Epithelial cell of prostate (primary cell): ENCODE data around the gene PRAMEF12.
"Not testable (repeated sequence)": the region's sequence is repeated elsewhere in the genome, so short reads cannot be mapped to it uniquely, and the experiment has no call there.

Experiments used
- DNase-seq: peaks from one replicate; pipeline ENCODE4 v3.0.0-alpha.2; 2011; ENCODE audit warnings: low read depth, low spot score
- H3K27ac ChIP-seq: fragments of 450-650 bp; 2 replicates; pipeline ENCODE4 v1.5.1; 2017; ENCODE audit warnings: mild to moderate bottlenecking

PRAMEF12 gene

GRCh38 chr1:12769976-12770505 is 3.5 kb upstream of the PRAMEF12 start:
- DNase-seq = no peak
- H3K27ac ChIP-seq = no peak overlapping the region

GRCh38 chr1:12770620-12771019 is 2.9 kb upstream of the PRAMEF12 start:
- H3K27ac ChIP-seq = no peak overlapping the region
- no peak for DNase-seq

DNA sequence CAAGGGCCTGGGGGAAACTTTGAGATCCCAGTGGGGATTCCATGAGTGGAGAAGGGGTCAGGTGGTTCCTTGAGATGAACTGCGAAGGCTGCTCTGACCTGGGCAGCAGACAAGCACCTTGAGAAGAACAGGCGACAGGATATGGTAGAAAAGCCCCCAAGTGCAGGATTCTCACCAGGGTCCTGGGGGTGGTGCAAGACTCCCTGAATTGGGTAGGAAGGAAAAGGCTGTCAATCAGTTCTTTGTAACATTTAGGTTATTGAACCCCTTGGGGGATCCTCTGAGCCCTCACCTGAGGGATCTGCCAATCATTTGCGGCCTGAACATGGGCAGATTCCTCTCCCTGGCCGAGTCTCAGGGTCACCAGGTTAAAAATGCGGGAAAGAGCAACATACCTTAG is 2.4 kb upstream of the PRAMEF12 start:
- no peak for DNase-seq
- H3K27ac ChIP-seq = no peak overlapping the region

GRCh38 chr1:12772520-12772919 is 1.0 kb upstream of the PRAMEF12 start:
- no peak for DNase-seq
- H3K27ac ChIP-seq = no peak overlapping the region

- DNase-seq = no peak
- H3K27ac ChIP-seq = no peak overlapping the region
These were observed 1.3 kb downstream of the PRAMEF12 start for GRCh38 chr1:12774801-12775345.

DNA sequence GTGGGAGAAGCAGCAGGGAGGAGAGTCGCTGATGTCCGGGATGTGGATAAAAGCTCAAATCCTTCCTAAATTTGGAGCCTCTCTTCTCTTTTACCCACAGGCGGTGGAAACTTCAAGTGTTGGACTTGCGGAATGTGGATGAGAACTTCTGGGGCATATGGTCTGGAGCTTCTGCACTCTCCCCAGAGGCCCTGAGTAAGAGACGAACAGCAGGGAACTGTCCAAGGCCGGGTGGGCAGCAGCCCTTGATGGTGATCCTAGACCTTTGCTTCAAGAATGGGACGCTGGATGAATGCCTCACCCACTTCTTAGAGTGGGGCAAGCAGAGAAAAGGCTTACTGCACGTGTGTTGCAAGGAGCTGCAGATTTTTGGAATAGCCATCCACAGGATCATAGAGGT is 1.9 kb downstream of the PRAMEF12 start:
- DNase-seq = no peak
- H3K27ac ChIP-seq = no peak overlapping the region

DNA sequence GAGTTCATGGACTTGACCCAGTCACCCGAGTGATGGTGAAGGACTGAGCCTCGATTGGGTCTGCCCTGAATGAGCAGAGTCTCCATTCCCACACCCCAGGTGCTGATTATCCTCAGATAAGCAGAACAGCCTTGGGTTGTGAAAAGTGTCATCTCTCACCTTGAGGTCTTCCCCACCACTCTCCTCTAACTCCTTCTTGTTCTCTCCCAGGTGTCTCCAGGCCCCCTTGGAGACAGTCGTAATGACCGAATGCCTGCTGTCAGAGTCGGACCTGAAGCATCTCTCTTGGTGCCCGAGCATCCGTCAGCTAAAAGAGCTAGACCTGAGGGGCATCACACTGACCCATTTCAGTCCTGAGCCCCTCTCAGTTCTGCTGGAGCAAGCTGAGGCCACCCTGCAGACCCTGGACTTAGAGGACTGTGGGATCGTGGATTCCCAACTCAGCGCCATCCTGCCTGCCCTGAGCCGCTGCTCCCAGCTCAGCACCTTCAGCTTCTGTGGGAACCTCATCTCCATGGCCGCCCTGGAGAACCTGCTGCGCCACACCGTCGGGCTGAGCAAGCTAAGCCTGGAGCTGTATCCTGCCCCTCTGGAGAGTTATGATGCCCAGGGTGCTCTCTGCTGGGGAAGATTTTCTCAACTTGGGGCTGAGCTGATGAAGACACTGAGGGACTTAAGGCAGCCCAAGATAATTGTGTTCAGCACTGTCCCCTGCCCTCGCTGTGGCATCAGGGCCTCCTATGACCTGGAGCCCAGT is 3.4 kb downstream of the PRAMEF12 start:
- no peak for DNase-seq
- no peak overlapping the region for H3K27ac ChIP-seq

- H3K27ac ChIP-seq = no peak overlapping the region
- DNase-seq = no peak
These were observed 4.5 kb downstream of the PRAMEF12 start for GRCh38 chr1:12778061-12778460.

DNA sequence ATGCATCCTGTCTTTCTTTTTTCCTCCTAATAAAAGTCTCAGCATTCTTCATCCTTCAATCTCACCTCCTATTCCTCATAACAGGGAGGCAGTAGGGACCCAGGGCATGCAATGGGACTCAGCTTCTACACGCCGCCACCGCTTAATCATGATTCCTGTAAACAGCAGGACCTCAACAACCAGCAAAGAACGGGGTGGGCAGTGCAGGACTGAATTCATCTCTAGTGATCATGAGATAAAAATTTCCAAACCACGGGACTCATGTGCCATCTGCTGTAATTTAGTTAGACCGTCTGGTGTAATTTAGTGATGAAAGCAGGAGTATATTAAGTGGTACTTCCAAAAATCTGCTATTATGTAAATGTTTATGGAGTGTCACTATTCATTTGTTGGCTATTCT is 5.4 kb downstream of the PRAMEF12 start:
- no peak overlapping the region for H3K27ac ChIP-seq
- DNase-seq = no peak

GRCh38 chr1:12781488-12781887 is 8.0 kb downstream of the PRAMEF12 start:
- DNase-seq, H3K27ac ChIP-seq: not testable (repeated sequence)

DNA sequence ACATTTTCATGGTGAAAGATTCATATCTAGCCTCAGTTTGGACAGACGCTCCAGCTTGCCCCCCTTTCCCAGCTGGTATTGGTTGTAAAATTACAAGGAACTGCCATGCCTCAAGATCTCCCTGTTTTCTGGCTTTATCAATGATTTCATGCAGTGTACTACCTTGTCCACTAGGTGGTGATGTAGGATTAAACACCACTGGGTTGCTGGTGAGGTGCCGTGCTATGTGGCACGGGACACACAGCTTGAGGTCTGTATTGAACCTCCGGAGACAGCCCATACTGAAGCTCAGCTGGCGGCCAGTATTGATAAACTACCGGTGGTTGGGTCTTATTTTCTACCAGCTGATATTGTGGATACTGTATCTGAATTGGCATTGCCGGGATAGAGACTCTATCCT is 10.2 kb downstream of the PRAMEF12 start:
- H3K27ac ChIP-seq, DNase-seq: not testable (repeated sequence)

DNA sequence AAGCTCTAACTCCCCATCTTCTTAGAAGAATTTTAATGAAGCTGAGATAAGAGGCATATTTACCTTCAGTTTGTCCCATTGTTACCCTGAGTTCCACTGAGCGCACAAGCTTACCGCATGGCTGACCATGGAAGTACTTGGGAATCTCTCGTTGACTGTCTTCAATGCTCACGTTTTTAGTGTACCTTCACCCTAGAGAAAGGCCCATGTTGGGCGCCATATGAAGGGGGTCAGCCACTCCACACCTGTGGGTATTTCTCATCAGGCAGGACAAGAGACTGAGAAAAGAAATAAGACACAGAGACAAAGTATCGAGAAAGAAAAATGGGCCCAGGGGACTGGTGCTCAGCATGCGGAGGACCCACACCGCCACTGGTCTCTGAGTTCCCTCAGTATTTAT is 11.2 kb downstream of the PRAMEF12 start:
- DNase-seq, H3K27ac ChIP-seq: not testable (repeated sequence)

- H3K27ac ChIP-seq, DNase-seq: not testable (repeated sequence)
These were observed 17.6 kb downstream of the PRAMEF12 start, which contains the start of gene PRAMEF1 for GRCh38 chr1:12791097-12791496. Gene PRAMEF1, plus strand, starts transcription at chr1:12791397. Its CDS starts 1,831 bp downstream, at chr1:12793228.

- no peak overlapping the region for H3K27ac ChIP-seq
- DNase-seq = no peak
These were observed 25.4 kb downstream of the PRAMEF12 start for GRCh38 chr1:12798911-12799310.

DNA sequence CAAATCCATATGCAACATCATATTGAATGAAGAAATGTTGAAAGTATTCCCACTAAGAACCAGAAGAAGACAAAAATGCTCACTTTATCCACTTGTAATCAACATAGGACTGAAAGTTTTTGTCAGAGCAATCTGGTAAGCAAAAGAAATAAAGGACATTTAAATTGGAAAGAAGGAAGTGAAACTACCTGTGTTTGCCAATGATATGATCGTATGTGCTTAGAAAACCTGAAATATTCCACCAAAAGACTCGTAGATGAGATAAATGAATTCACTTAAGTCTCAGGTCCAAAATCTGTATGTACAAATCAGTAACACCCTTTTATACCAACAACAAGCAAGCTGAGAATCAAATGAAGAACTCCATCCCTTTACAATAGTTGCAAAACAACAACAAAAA is 26.2 kb downstream of the PRAMEF12 start:
- no peak overlapping the region for H3K27ac ChIP-seq
- DNase-seq = no peak

GRCh38 chr1:12809933-12810332 is 36.4 kb downstream of the PRAMEF12 start:
- H3K27ac ChIP-seq = no peak overlapping the region
- no peak for DNase-seq

GRCh38 chr1:12810691-12811408 is 37.3 kb downstream of the PRAMEF12 start:
- no peak for DNase-seq
- H3K27ac ChIP-seq = no peak overlapping the region

DNA sequence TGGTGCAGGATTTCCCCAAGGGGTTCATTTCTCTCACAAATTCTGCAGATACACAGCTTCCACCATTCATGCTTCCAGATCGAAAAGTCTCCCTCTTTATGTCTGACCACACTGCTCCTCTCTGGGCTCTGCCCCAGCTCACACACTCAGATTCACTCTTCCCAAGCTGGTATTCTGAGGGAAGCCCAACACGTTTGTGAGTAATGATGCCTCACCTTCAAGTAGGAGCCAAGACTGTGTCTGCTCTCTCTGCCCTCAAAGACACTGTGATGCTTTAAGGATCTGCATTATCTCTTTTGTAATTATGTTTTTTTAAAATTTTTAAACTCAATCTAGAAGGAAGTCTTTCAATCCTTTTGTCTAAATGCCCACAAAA is 37.9 kb downstream of the PRAMEF12 start:
- DNase-seq = no peak
- H3K27ac ChIP-seq = no peak overlapping the region

GRCh38 chr1:12819061-12819460 is 45.5 kb downstream of the PRAMEF12 start:
- H3K27ac ChIP-seq, DNase-seq: not testable (repeated sequence)
